HG02763 (cell line): ENCODE data around the gene ADGRE3.
"Not testable (repeated sequence)": the region's sequence is repeated elsewhere in the genome, so short reads cannot be mapped to it uniquely, and the experiment has no call there.

Source experiments
- ATAC-seq: cut with Tn5 transposase; IDR thresholded peaks from one replicate; pipeline ENCODE4 v1.9.1; 2021; ENCODE audit warnings: mild to moderate bottlenecking, moderate library complexity; ENCODE audit not compliant: unreplicated experiment

Gene ADGRE3

GRCh38 chr19:14611051-14611450 is 63.6 kb downstream of the ADGRE3 start:
- no peak for ATAC-seq

DNA sequence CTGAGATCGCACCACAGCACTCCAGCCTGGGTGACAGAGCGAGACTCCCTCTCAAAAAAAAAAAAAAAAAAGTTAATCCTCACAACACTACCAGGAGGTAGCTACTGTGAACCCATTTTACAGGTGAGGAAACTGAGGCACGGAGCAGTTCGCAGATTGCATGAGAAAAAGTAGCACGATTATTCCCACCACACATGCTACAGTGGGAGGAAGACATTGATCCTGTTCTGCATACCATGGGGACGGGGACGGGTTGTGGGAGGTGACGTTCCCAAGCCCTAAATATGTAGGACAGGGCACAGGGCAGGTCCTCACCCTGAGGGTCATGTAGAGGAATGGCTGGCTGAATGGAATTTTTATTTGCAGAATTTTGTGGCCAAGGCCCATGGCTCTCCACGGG is 68.0 kb downstream of the ADGRE3 start:
- no peak for ATAC-seq

- ATAC-seq = peak; percentile 67
These were observed 70.7 kb downstream of the ADGRE3 start for GRCh38 chr19:14603990-14604387.

DNA sequence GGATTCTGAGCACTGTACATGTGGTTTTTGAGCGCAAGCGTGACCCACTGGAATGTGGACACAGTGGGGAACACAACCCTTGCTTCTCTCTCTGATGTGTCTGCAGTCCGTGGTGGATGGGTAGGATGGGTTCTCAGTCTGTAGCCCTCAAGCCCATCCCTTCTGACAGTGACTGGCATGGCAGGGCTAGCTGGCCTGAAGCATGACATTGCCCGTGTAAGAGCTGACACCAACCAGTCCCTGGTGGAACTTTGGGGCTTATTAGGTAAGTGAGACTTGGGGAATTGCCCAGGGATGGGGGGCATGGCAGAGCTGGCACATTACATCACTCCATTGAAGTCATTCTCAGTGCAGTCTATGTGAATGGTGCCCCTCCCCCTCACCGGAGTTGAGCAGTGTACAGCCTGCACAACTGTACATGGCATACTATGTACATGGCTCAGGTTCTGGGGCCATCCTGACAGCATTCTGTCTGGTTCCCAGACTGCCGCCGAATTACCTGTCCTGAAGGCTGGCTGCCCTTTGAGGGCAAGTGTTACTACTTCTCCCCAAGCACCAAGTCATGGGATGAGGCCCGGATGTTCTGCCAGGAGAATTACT is 75.0 kb downstream of the ADGRE3 start:
- ATAC-seq = no peak

DNA sequence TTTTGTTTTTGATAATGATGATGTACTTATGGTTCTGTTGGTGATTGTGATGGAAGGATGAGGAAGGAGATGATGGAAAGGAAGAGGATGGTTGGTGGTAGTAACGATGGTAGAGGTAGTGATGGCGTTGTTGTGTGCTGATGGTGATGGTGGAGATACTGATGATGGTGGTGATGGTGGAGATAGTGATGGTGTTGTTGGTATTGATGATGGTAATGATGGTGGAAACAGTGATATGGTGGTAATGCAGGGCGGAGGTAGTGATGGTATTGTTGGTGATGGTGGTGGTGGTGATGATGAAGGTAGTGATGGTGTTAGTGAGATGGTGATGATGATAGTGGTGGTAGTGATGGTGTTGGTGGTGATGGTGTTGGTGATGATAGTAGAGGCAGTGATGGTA is 79.1 kb downstream of the ADGRE3 start:
- ATAC-seq = no peak

GRCh38 chr19:14589433-14589832 is 85.2 kb downstream of the ADGRE3 start:
- not testable (repeated sequence) for ATAC-seq

DNA sequence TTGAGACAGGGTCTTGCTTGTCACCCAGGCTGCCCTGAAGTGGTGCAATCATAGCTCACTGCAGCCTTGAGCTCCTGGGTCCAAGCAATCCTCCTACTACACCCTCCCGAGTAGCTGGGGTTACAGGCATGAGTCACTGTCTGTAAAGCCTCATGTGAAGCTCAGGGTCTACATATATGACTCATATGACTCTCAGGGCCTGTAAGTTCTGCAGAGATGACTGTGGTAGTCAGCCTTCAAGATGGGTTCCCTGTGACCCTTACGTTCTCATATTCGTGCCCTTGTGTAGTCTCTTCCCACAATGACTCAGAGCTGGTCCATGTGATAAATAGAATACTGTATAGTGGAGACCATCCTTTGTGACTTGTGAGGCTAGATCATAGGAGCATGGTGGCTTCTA is 89.5 kb downstream of the ADGRE3 start:
- peak; percentile 59 for ATAC-seq

- ATAC-seq = not testable (repeated sequence)
These were observed 90.3 kb downstream of the ADGRE3 start for GRCh38 chr19:14584372-14584771.

- no peak for ATAC-seq
These were observed 91.7 kb downstream of the ADGRE3 start, which contains the start of gene CLEC17A for GRCh38 chr19:14582894-14583340. Gene CLEC17A (plus strand): TSS chr19:14583084. CDS start chr19:14583161, 77 bp downstream.

DNA sequence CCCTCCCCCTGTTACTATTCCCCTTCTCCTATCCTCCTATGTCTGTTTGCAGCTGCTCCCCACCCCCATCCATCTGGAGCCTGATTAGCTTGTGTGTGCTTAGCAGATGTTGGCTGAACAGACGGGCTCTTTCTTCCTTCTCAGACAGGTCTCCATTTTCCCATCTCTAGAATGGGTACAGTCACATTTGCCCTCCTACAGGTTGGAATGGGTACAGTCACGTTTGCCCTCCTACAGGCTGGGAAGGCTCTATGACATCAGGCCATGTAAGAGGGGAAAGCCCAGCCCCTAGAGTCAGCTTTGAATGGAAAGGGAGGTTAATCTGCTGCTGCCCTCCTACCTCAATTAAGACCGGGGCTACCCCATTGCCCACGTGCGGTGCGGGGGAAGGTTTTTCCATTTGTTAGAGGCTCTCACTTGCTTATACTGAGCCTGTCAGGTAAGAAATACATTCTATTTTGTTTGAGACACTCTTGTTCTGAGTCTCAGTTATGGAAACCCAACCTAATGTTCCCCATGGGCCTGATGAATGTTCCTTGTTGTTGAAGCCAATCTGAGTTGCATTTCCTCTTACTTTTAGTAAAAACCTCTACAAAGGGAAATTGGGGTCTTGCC is 93.9 kb downstream of the ADGRE3 start:
- ATAC-seq = no peak

DNA sequence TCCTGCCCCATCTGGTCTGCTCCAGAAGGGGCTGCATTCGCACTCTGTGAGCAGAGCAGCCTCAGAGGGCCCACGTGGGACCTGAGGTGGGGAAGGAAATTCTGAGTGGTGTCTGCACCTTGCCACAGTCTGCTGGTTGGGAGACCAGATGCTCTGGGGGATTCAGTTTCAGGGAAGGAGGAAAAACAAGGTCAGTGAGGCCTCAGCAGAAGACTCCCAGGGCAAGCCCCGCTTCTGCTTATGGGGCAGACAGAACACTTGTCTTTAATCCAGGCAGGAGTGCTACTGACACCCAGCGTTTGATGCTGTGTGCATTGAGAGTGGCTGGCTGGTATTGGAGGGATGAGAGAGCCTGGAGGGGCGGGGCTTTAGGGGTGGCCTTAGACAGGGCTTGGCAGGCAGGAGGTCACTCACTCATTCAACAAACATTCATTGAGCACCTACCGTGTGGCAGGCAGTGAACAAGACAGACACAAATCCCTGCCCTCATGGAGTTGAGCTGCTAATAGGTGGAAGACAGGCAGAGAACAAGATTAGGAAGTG is 96.7 kb downstream of the ADGRE3 start:
- ATAC-seq = no peak

DNA sequence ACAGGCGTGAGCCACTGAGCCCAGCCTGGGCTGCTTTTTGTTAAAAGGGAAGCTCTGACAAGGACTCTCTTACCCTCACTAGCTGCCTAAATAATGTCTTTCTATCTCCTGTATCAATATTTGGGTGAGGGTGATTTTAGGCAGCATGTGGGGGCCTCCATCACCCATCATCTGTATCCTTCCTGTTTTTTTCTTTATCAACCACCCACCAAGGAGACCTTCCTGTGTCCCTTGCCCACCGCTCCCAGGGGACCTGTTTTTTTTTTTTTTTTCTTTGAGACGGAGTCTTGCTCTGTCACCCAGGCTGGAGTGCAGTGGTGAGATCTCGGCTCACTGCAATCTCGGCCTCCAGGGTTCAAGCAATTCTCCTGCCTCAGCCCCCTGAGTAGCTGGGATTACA is 97.4 kb downstream of the ADGRE3 start:
- no peak for ATAC-seq

DNA sequence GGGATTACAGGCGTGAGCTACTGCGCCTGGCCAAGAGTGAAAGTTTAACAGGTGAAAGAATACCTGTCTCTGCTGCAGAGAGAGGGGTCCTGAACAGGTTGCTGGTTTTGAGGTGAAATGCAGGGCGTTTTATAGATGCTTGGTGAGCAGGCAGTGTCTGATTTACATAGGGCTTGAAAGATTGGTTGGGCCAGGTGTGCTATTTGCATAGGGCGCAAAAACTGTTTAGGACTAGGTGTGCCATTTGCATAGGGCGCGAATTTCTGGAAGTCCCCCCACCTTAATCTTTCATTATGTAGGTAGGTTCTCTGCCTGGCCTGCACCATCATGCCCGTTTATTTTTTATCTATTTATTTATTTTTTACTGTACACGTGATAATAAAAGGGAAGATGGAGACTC is 98.3 kb downstream of the ADGRE3 start:
- no peak for ATAC-seq

DNA sequence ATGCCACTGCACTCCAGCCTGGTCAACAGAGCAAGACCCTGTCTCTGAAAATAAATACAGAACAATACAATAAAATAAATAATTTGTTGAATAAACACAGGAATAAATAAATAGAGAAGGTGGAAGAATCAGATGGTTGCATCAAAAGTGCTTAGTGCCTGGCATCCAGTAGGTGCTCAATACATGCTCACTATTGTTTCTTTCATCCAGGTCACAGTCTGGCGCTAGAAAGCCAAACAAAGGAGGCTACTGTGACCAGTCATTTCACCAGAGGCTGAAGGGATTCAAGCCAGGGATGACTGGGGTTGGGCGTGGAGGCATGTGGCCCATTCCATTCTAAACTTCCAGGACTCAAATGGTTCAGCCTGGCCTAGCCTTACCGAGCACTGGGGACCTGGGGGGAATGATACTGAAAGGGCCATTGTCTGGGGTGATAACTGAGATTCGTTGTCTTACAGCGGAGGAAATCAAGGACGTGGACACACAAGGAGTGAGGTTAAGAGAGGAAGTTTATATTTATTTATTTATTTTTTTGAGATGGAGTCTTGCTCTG is 99.1 kb downstream of the ADGRE3 start:
- no peak for ATAC-seq

GRCh38 chr19:14571695-14572490 is 102.8 kb downstream of the ADGRE3 start, which contains the start of gene NDUFB7:
Gene NDUFB7 (minus strand): TSS chr19:14572066. CDS start chr19:14572000, 66 bp downstream.
- ATAC-seq = peak; percentile 82

GRCh38 chr19:14570864-14571527 is 103.6 kb downstream of the ADGRE3 start:
- ATAC-seq = no peak
